NT2/D1 (cell line): Measurements from ENCODE around the gene TMC4.

Experiments
- SUZ12 ChIP-seq: IDR thresholded peaks from 2 replicates; pipeline ENCODE4 v1.6.1; 2011; ENCODE audit not compliant: insufficient read length, insufficient read depth; ENCODE audit errors: extremely low read depth
- YY1 ChIP-seq: IDR thresholded peaks from 2 replicates; pipeline ENCODE4 v1.6.1; 2011; ENCODE audit not compliant: insufficient read length, insufficient read depth
- ZNF274 ChIP-seq: IDR thresholded peaks from 2 replicates; pipeline ENCODE4 v1.6.1; 2011; ENCODE audit warnings: mild to moderate bottlenecking, low read depth, low read length

GRCh38 chr19:54164369-54165068 lies 8.4 kb downstream of the TMC4 start:
- TF ChIP-seq YY1 (no peak), ZNF274 (no peak), SUZ12 (no peak)
